K562 (cell line): ENCODE measurements around the gene IL4I1. TPM values are rescaled to one million over a fixed set of nuclear protein-coding genes. Genes with fewer than 3 reads are reported as not detected.
A peak's percentile ranks its signal among the peaks of the same experiment; 100 is the strongest.

Experiments
- ARID1B ChIP-seq: fragments of 450-650 bp; IDR thresholded peaks from 2 replicates; pipeline ENCODE4 v1.6.1; 2016; ENCODE audit warnings: antibody characterized with exemption, mild to moderate bottlenecking, inconsistent platforms
- ARID2 ChIP-seq: fragments of 450-650 bp; IDR thresholded peaks from 2 replicates; pipeline ENCODE4 v1.6.1; 2017; ENCODE audit warnings: antibody characterized with exemption, mild to moderate bottlenecking
- BHLHE40 ChIP-seq: IDR thresholded peaks from 2 replicates; pipeline ENCODE4 v1.6.1; 2011; ENCODE audit warnings: low read length, improper control_type of control experiment
- CCNT2 ChIP-seq: IDR thresholded peaks from 2 replicates; pipeline ENCODE4 v1.6.1; 2011; ENCODE audit warnings: borderline replicate concordance, low read depth, mild to moderate bottlenecking, moderate library complexity, mixed read lengths, low read length; ENCODE audit not compliant: insufficient read length; ENCODE audit errors: extremely low read depth
- E2F4 ChIP-seq: sonication (generic); formaldehyde crosslinking; IDR thresholded peaks from 2 replicates; pipeline ENCODE4 v1.8.0; 2022; ENCODE audit warnings: mild to moderate bottlenecking, low read depth, missing genetic modification reagents
- KLF16 ChIP-seq: IDR thresholded peaks from 2 replicates; pipeline ENCODE4 v1.6.1; 2016; ENCODE audit warnings: antibody characterized with exemption
- NEUROD1 ChIP-seq: fragments of 150-350 bp; IDR thresholded peaks from 2 replicates; pipeline ENCODE4 v1.6.1; 2014; ENCODE audit warnings: borderline replicate concordance, low read length, low read depth; ENCODE audit not compliant: partially characterized antibody
- RFX1 ChIP-seq: fragments of 450-650 bp; IDR thresholded peaks from 2 replicates; pipeline ENCODE4 v1.6.1; 2016; ENCODE audit warnings: mild to moderate bottlenecking, moderate library complexity
- TCF3 ChIP-seq: sonication (generic); formaldehyde crosslinking; IDR thresholded peaks from 2 replicates; pipeline ENCODE4 v1.4.0; 2020; ENCODE audit warnings: mild to moderate bottlenecking, missing genetic modification reagents
- THAP12 ChIP-seq: fragments of 250-450 bp; sonication (Bioruptor Pico); IDR thresholded peaks from 2 replicates; pipeline ENCODE4 v1.9.0; 2021; ENCODE audit warnings: mild to moderate bottlenecking, inconsistent platforms
- ZNF318 ChIP-seq, 2 experiments: fragments of 450-650 bp; IDR thresholded peaks; 2 replicates each; pipeline ENCODE4 v1.6.1; 2016; ENCODE audit warnings: mild to moderate bottlenecking in 2 of 2, borderline replicate concordance in 1 of 2, low read depth in 1 of 2, moderate library complexity in 1 of 2
- ZNF511 ChIP-seq: sonication (generic); formaldehyde crosslinking; IDR thresholded peaks from 2 replicates; pipeline ENCODE4 v1.8.0; 2022; ENCODE audit warnings: mild to moderate bottlenecking, missing genetic modification reagents
- ZNF696 ChIP-seq: fragments of 250-450 bp; sonication (Bioruptor Pico); conservative IDR thresholded peaks from 2 replicates; pipeline ENCODE4 v1.4.0; 2020; ENCODE audit warnings: mild to moderate bottlenecking, moderate library complexity
- ZNF764 ChIP-seq: fragments of 250-450 bp; sonication (Bioruptor Pico); IDR thresholded peaks from 2 replicates; pipeline ENCODE4 v1.4.0; 2020; ENCODE audit warnings: low read depth, mild to moderate bottlenecking, moderate library complexity
- polyA plus RNA-seq, 8 experiments: library from polyadenylated mRNA; depleted of rRNA in 4 of 8; stranded (reverse) in 5 of 8; unstranded in 3 of 8; fragments of >200 nt; fragmentation: Nextera tagmentation in 2 of 8; fragmentation: Illumina TruSeq in 1 of 8; extraction: Ambion mirVana in 2 of 8; extraction: Trizol in 1 of 8; gene quantifications; 2 replicates each; pipeline versions ENCODE4 v1.2.1 to v1.2.3, GENCODE V29; 2011 to 2014; ENCODE audit warnings: inconsistent platforms in 1 of 8, missing spikeins in 1 of 8
- total RNA-seq, 7 experiments: library from RNA; depleted of rRNA in 6 of 7; stranded (reverse); fragments of >200 nt in 6 of 7; fragmentation: Illumina TruSeq in 2 of 7; extraction: Trizol in 2 of 7; gene quantifications; 2 replicates each; pipeline versions ENCODE4 v1.2.1 to v1.2.3, GENCODE V29; 2011 to 2021; ENCODE audit warnings: low replicate concordance in 1 of 7

IL4I1 gene
- total and polyA plus RNA-seq, 9 of the 15 experiments (the other 6 are each of a cell fraction or from before 2014, with no cell fraction given): 0.06 to 0.95 (median 0.43) TPM; not detected in 2

GRCh38 chr19:49866933-49867782 lies 29.5 kb downstream of the IL4I1 start, which contains the start of gene PNKP (continued):
- TF ChIP-seq ZNF318 (IDR thresholded peaks at IDR 0.05; ENCODE audit: borderline replicate concordance in 1 of 2, low read depth in 1 of 2) (no peak), ARID2 (no peak), ZNF696 (no peak), E2F4 (peak; percentile 63; the same call in 1 of the 2 replicates), CCNT2 (peak; percentile 86), TCF3 (CRISPR knock-in tag) (0 out of 2 replicates have a peak, but pooled peaks have one; percentile 14), ARID1B (0 out of 2 replicates have a peak, but pooled peaks have one; percentile 16), RFX1 (peak; percentile 89), NEUROD1 (peak; percentile 31), THAP12 (CRISPR knock-in tag) (no peak), ZNF511 (CRISPR knock-in tag) (peak; percentile 23; the same call in 1 of the 2 replicates), BHLHE40 (peak; percentile 65), ZNF764 (CRISPR knock-in tag) (no peak), KLF16 (no peak)
